GM18520 (cell line): Measurements from ENCODE around the gene ZNF469.

ENCODE experiments used
- ATAC-seq: cut with Tn5 transposase; IDR thresholded peaks from one replicate; pipeline ENCODE4 v1.9.1; 2021; ENCODE audit not compliant: unreplicated experiment

ZNF469 gene

GRCh38 chr16:88390735-88391134 is 8.0 kb downstream of the ZNF469 start:
- ATAC-seq: no peak

GRCh38 chr16:88391144-88391850 is 8.5 kb downstream of the ZNF469 start:
- ATAC-seq: no peak

GRCh38 chr16:88392111-88392510 is 9.4 kb downstream of the ZNF469 start:
- no peak for ATAC-seq

- no peak for ATAC-seq
Measured at GRCh38 chr16:88392616-88393015, 9.9 kb downstream of the ZNF469 start.

- no peak for ATAC-seq
Measured at GRCh38 chr16:88393034-88393433, 10.3 kb downstream of the ZNF469 start.

GRCh38 chr16:88393571-88393970 is 10.8 kb downstream of the ZNF469 start:
- no peak for ATAC-seq

- ATAC-seq: no peak
Measured at GRCh38 chr16:88394426-88394825, 11.7 kb downstream of the ZNF469 start.

GRCh38 chr16:88395669-88396584 is 13.2 kb downstream of the ZNF469 start:
- no peak for ATAC-seq

- no peak for ATAC-seq
Measured at GRCh38 chr16:88398170-88398873, 15.6 kb downstream of the ZNF469 start.

- ATAC-seq: no peak
Measured at GRCh38 chr16:88398874-88399178, 16.1 kb downstream of the ZNF469 start.

GRCh38 chr16:88400186-88400585 is 17.4 kb downstream of the ZNF469 start:
- no peak for ATAC-seq

GRCh38 chr16:88401604-88402246 is 19.0 kb downstream of the ZNF469 start:
- ATAC-seq: no peak

- ATAC-seq: no peak
Measured at GRCh38 chr16:88402551-88403240, 19.9 kb downstream of the ZNF469 start.

GRCh38 chr16:88403794-88404581 is 21.2 kb downstream of the ZNF469 start:
- no peak for ATAC-seq

GRCh38 chr16:88404769-88405168 is 22.0 kb downstream of the ZNF469 start:
- no peak for ATAC-seq

- ATAC-seq: no peak
Measured at GRCh38 chr16:88405216-88406060, 22.7 kb downstream of the ZNF469 start.

- no peak for ATAC-seq
Measured at GRCh38 chr16:88406096-88407041, 23.6 kb downstream of the ZNF469 start.

- no peak for ATAC-seq
Measured at GRCh38 chr16:88407042-88407420, 24.3 kb downstream of the ZNF469 start.
